ENCODE data around the gene STXBP6.

- TF ChIP-seq CTCF (IDR thresholded peaks at IDR 0.05; ENCODE audit: low read depth, low read length) (no peak), EZH2phosphoT487 (IDR thresholded peaks at IDR 0.05; ENCODE audit: low read depth) (no peak)
These were observed 183.8 kb downstream of the STXBP6 start for GRCh38 chr14:24866067-24866639.
